Measurements from ENCODE around the gene CEBPA. TPM values are rescaled to one million over a fixed set of nuclear protein-coding genes. Genes with fewer than 3 reads are reported as not detected.
A peak's percentile ranks its signal among the peaks of the same experiment; 100 is the strongest.
"Not testable (repeated sequence)": the region's sequence is repeated elsewhere in the genome, so short reads cannot be mapped to it uniquely, and the experiment has no call there.

The CEBPA gene
- total RNA-seq, 4 donors from 2014 or later = 12.9 to 31.0 (median 17.4) TPM

DNA sequence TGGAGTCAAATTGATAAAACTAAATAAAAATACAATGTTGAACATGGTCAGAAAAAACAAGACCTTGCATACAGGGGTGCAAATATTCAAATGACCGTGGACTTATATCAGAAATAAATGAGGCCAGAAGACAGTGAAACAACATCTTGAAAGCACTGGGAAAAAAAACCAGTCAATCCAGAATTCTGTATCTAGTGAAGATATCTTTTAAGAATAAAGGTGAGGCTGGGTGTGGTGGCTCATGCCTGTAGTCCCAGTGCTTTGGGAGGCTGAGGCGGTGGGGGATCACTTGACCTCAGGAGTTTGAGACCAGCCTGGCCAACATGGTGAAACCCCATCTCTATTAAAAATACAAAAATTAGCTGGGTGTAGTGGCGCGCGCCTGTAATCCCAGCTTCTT, 15.2 kb upstream of the CEBPA start:
- DNase-seq = no peak
- Histone ChIP-seq H3K9me3 (no peaks in the 10 kb centered on the region), H3K27me3 (no peaks in the 10 kb centered on the region), H3K4me3 (replicated peaks in 1 of 3) (no peak overlapping the region), H3K36me3 (no peaks in the 10 kb centered on the region), H3K27ac (no peak overlapping the region), H3K4me1 (no peaks in the 10 kb centered on the region)
- TF ChIP-seq POLR2A (IDR thresholded peaks at IDR 0.05) = no peak
- TF ChIP-seq, protein P1, sequence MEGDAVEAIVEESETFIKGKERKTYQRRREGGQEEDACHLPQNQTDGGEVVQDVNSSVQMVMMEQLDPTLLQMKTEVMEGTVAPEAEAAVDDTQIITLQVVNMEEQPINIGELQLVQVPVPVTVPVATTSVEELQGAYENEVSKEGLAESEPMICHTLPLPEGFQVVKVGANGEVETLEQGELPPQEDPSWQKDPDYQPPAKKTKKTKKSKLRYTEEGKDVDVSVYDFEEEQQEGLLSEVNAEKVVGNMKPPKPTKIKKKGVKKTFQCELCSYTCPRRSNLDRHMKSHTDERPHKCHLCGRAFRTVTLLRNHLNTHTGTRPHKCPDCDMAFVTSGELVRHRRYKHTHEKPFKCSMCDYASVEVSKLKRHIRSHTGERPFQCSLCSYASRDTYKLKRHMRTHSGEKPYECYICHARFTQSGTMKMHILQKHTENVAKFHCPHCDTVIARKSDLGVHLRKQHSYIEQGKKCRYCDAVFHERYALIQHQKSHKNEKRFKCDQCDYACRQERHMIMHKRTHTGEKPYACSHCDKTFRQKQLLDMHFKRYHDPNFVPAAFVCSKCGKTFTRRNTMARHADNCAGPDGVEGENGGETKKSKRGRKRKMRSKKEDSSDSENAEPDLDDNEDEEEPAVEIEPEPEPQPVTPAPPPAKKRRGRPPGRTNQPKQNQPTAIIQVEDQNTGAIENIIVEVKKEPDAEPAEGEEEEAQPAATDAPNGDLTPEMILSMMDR (IDR thresholded peaks at IDR 0.05) = no peak
- WGBS, 2 donors = 98 to 99% methylated on average over 5 of the region's 5 CpGs
- intact Hi-C loops (cut with DNase I) = no loop called here

DNA sequence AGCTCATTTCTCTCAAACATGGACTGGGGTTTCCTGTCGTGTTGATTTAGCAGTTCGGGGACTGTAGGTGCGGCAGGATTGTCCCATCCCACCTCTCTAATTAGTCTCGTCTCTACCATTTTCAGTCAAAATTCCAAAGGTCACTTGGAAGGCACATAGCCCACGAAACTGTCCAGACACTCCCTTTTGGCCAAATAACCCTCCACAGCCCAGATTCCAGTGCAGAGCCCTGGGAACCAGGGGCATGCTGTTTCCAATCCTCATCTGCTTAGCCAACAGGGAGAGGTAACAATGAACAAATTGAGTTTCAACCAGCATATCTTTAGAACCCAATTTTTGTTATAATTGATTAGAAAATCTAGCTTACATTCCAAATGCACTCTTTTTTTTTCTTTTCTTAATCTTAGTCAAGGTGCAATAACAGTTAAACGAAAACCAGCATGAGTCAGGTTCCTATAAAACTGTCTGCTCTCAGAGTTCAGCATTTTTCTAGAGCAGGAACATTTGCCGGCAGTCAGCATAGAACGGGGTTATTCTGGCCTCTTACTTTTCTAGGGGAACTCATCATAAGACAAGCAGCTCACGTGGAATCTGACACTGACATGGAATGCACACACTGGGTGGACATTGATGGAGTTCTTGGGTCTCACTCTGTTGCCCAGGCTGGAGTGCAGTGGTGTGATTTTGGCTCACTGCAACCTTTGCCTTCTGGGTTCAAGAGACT, 14.4 kb upstream of the CEBPA start:
- DNase-seq = no peak
- no peak for TF ChIP-seq POLR2A (IDR thresholded peaks at IDR 0.05)
- TF ChIP-seq, protein P1 (IDR thresholded peaks at IDR 0.05) = no peak
- Histone ChIP-seq H3K27ac (no peak overlapping the region), H3K36me3 (no peaks in the 10 kb centered on the region), H3K4me3 (replicated peaks in 1 of 3) (no peak overlapping the region), H3K9me3 (no peaks in the 10 kb centered on the region), H3K27me3 (no peaks in the 10 kb centered on the region), H3K4me1 (no peaks in the 10 kb centered on the region)
- WGBS, 2 donors = 68 to 77% methylated on average over 9 of the region's 9 CpGs
- intact Hi-C loops (cut with DNase I) = no loop called here

DNA sequence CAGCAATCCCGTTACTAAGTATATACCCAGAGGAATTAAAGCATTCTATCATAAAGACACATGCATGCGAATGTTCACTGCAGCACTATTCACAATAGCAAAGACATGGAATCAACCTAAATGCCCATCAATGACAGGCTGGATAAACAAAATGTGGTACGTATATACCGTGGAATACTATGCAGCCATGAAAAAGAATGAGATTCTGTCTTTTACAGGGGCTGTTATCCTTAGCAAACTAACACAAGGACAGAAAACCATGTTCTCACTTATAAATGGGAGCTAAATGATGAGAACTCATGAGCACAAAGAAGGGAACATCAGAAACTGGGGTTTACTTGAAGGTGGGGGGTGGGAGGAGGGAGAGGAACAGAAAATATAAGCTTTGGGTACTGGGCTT, 10.5 kb upstream of the CEBPA start:
- H3K36me3 ChIP-seq; DNase-seq; intact Hi-C loops (cut with DNase I); H3K27ac ChIP-seq; H3K27me3 ChIP-seq; H3K4me3 ChIP-seq (replicated peaks in 1 of 3); H3K9me3 ChIP-seq; H3K4me1 ChIP-seq: not testable (repeated sequence)
- 90 to 91% methylated on average over 4 of the region's 4 CpGs for WGBS, 2 donors

DNA sequence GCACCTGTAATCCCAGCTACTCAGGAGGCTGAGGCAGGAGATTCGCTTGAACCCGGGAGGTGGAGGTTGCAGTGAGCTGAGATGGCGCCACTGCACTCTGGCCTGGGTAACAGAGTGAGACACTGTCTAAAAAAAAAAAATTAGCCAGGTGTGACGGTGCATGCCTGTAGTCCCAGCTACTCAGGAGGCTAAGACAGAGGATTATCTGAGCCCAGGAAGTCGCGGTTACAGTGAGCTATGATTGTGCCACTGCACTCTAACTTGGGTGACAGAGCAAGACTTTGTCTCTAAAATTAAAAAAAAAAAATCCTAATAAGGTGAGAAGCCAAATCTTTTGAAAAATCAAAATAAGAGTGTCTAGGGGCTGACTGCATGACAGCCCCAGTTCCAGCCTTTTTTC, 9.7 kb upstream of the CEBPA start:
- WGBS, 2 donors = 74 to 81% methylated on average over 6 of the region's 6 CpGs
- no peak overlapping the region for H3K4me3 ChIP-seq (replicated peaks in 1 of 3)
- peaks cover 6 to 16% of the 10 kb centered on the region in 2 donors for H3K4me1 ChIP-seq
- no peaks in the 10 kb centered on the region for H3K27me3 ChIP-seq
- no peaks in the 10 kb centered on the region for H3K36me3 ChIP-seq
- intact Hi-C loops (cut with DNase I) = no loop called here
- H3K27ac ChIP-seq = no peak overlapping the region
- no peaks in the 10 kb centered on the region for H3K9me3 ChIP-seq
- TF ChIP-seq, protein P1 (IDR thresholded peaks at IDR 0.05) = no peak
- no peak for TF ChIP-seq POLR2A (IDR thresholded peaks at IDR 0.05)
- no peak for DNase-seq

DNA sequence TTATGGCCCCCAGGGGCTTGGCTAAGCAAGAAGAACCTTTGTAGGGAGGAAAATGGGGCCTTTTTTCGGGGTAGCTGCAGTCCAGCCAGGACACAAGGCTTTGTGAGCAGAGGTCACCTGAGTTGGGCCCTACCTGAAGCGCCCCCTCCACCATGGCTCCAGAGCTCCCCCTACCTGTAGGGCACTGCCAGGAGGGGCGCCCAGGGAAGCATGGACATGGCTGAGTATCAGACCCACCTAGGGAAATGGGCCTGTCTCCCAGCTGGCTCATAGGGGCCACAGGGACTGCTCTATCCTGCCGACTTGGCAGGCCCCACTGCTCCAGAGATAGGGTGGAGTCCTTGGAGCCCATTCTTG, 9.0 kb upstream of the CEBPA start:
- DNase-seq = no peak
- TF ChIP-seq, protein P1 (IDR thresholded peaks at IDR 0.05) = peak in 3 of 6 experiments; percentile 22 to 37 (median 28)
- TF ChIP-seq POLR2A (IDR thresholded peaks at IDR 0.05) = no peak
- WGBS, 2 donors = 66 to 75% methylated on average over 3 to 4 of the region's 4 CpGs
- Histone ChIP-seq H3K9me3 (no peaks in the 10 kb centered on the region), H3K4me1 (peaks cover 6 to 18% of the 10 kb centered on the region in 2 donors), H3K4me3 (replicated peaks in 1 of 3) (no peak overlapping the region), H3K27ac (peak overlapping the region; percentile 69 to 81 (median 73)), H3K36me3 (no peaks in the 10 kb centered on the region), H3K27me3 (no peaks in the 10 kb centered on the region)
- intact Hi-C loops (cut with DNase I) = no loop called here
